HG03558 (cell line): ENCODE results near the gene ITSN2.

Source experiments
- ATAC-seq: cut with Tn5 transposase; IDR thresholded peaks from one replicate; pipeline ENCODE4 v1.9.1; 2021; ENCODE audit warnings: moderate number of reproducible peaks; ENCODE audit not compliant: unreplicated experiment; ENCODE audit errors: extremely low read depth

The ITSN2 gene

GRCh38 chr2:24274809-24275208, 85.5 kb downstream of the ITSN2 start:
- ATAC-seq, result no peak

- ATAC-seq, result no peak
Observed at GRCh38 chr2:24273598-24273997, 86.7 kb downstream of the ITSN2 start.

- no peak for ATAC-seq
Observed at GRCh38 chr2:24272907-24273306, 87.4 kb downstream of the ITSN2 start.

- no peak for ATAC-seq
Observed at GRCh38 chr2:24272161-24272802, 88.1 kb downstream of the ITSN2 start.

GRCh38 chr2:24269265-24269664, 91.1 kb downstream of the ITSN2 start:
- no peak for ATAC-seq

DNA sequence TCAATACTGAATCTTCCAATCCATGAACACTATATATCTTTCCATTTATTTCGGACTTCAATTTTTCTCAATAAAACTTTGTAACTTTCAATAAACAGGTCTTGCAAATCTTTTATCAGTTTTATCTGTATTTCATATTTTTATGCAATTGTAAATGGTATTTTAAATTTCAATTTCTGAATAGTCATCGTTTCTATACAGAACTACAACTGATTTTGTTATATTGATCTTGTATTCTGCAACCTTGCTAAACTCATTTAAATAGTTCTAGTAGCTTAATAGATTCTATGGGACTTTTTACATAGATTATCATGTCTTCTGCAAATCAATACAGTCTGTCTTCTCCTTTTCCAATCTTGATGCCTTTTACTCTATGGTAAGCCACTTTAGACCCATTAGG, 95.1 kb downstream of the ITSN2 start:
- ATAC-seq, result no peak

DNA sequence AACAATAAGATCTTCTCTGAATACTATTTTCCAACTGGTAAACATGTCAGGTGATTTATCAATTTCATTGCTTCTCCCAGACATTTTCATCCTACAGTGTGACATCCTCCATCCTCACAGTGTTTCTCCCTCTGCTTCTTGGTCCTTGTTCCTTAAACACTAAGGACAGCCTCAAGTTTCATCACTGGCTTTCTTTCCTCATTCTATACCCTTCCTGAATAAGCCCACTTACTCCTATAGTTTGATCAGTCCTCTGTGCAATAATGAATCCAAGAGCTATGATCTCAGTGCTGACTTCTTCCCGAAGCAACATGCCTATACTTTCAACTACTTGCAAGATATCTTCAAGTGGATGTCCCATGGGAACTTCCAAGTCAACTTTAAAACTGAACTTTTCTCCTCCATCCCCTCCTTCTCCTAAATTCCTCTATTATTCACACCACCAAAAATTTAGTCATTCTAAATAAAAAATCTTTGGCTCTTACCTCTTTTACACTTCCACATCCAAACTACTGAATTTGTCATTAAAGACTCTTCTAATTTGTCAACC, 97.8 kb downstream of the ITSN2 start:
- no peak for ATAC-seq

DNA sequence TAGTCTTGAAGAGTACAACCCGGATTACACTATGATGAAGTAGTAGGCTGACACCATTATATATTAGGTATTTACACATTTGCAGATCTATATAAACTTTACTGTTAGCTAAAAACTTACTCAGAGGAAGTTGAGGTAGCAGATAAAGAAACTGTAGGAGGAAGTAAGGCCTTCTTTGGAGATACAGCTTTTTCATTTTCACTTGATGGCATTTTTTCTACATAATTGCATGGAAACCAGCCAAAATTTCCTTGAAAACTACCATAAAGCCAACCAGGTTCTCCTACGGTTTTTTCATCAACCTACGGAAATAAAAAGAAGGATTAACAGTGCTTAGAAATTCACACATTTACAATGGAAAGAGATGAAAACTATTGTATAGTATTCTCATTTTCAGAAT, 98.9 kb downstream of the ITSN2 start:
- no peak for ATAC-seq

DNA sequence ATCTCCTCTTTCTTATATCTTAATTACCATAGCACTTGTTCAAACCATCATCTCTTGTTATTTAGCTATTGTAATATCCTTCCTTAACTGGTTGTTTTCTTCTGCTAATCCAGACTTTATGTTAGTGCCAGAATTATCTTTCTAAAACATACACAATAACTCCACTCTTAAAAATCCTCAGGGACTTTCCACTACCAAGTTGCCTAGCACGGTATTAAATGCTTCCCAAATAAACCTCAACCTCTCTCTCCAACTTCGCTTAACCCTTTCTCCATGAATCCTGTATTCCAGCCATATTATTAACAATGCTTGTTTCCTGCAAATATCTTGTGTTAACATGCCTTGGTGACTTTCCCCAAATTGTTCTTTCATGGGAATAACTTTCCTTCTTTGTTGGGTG, 101.0 kb downstream of the ITSN2 start:
- no peak for ATAC-seq

DNA sequence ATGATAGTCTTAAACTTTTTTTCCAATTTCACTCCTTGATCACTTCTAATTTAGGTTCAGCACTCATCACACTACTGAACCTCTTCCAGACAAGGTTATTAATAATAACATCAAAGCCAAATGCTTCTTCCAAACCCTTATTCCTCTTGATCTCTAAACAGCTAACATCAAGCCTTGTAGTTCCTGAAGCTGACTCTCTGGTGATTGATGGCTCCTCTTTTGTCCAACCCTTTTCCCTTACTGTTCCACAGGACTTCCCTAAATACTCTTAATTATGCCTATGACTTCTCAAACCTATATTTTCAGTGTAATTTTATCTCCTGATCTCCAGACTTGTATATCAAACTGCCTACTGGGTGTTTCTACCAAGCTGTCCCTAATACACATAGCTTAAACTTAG, 101.6 kb downstream of the ITSN2 start:
- ATAC-seq, result no peak

DNA sequence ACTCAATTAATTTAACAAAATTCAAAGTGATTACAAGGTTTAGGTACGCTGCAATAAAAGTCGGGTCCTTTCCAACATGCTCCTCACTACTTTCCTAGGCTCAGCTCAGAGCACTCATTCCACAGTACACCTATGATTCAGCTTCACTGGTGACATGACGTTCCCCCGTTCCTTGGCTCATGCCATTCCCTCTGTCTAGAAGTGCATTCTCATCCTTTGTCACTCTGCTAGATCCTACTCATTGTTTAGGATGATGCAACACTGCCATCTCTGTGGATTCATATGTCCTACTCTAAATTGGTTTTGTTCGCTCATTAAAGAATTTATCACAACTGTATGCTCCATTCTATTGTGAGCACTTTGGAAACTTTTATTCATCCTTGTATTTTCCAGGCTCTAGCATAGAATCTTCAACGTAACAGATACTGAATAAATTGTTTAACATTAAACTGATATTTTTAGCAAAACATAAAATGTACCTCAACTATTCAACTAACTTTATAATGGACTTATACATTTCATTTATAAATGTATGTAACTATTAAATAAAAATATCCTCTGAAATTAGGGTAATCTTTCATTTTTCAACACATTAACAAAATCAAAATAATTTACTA, 106.9 kb downstream of the ITSN2 start:
- no peak for ATAC-seq

DNA sequence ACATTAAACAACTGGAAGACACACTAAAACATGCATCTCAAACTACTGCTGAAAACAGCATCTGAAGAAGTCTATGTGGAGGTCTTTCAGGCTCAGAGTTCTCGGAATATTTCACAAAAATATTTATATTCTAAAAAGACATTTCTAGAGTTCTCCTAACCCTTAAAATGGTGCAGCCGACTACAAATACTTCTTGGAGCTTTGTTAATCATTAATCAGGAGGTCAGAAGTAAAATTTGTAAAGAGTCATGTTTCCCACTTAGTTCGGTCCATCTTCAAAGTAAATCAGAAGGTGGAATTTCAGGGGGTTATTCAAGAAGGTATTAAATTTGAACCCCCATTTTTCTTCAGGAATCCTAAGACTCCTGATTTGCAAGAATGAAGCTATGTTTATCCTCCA, 112.7 kb downstream of the ITSN2 start:
- ATAC-seq, result no peak

GRCh38 chr2:24247164-24247563, 113.2 kb downstream of the ITSN2 start:
- no peak for ATAC-seq

GRCh38 chr2:24245986-24246776, 114.2 kb downstream of the ITSN2 start:
- ATAC-seq, result no peak

DNA sequence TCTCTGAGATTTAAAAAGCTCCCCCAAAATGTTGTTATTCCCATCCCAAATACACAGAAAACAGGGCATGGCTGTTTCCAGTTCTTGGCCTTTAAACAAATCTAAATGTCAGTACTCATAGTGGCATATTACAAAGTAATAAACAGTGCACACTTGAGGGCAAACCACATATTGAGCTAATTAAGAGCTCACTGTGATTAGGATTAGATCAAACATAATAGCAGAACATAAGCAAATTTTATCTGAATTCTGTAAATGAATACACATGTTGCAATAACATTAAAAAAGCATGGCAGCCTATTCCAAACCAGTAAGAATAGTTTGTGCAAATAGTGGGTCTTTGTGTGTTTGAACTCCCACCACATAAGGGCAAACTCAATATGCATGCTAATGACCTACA, 118.8 kb downstream of the ITSN2 start:
- ATAC-seq, result no peak

GRCh38 chr2:24239553-24239952, 120.8 kb downstream of the ITSN2 start:
- no peak for ATAC-seq

DNA sequence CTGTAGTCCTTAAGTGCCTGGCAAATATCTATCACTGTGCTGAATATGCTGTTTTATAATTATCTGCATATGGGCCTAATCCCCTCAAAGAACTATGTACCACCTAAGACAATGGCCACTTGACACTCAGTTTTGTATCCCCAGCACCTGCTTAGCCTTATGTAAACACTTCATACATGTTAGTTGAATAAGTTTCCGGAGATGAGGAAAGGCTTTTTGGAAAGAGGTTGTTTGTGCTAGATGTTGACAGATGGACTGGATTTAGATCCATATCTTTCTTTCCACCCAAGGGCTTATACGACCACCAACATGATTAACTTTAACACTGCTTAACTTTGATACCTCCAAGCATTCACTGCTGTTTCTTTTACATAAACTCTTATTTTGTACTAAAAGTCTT, 122.2 kb downstream of the ITSN2 start:
- no peak for ATAC-seq

- ATAC-seq, result no peak
Observed at GRCh38 chr2:24237313-24237712, 123.0 kb downstream of the ITSN2 start.

DNA sequence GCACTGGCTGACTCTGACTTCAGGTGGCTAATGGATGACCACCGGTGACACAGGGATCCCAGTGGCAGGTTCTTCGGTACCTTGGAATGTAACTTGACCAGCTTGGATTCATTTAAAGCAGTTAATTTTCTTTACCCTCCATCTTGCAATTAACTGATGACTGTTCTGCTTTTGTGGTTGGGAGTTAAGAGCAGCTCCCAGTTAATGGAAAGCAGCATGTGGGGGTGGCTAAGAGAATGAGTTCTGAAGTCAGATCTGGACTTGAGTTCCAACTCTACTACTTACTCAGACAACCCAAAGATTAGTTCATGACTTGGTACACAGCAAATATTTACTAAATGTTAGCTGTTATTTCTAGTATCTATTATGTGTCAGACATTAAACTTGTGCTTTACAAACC, 127.0 kb downstream of the ITSN2 start:
- ATAC-seq, result no peak

DNA sequence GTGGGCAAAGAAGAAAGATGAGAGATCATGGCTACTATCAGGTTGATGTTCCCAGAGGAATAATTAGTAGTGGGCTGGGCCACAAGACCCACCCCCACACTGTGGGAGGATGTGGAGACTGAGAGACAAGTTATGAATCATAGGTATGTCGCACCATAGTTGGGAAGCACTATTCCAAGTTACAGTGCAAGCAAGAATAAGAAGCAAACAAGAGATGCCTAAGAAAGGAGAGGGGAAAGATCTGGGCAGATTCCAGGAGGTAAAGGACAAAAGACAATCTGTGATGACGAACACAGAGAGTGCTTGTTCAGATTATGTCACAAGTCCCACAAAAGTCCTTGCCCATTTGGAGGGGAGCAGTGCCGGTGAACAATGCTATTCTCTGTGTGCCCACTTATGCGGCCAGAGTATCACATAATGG, 128.9 kb downstream of the ITSN2 start:
- ATAC-seq, result no peak

DNA sequence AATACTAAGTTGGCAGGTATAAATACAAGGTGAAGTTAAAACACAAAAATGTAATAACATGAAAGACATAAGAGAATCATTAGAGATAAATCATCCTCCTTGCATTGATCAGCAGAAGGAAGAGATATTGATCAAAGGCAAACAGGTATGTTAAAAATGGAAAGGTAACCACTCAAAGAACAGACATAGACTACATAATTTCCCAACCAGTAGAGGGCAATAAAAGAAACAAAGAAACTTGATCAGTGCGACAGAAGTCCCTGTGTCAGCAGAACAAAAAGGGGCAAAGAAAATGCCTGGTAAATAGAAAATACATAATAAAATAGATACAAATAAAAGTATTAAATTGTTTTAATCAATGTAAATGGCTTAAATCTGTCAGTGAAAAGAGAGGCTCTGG, 131.9 kb downstream of the ITSN2 start:
- ATAC-seq, result no peak
